Ureter (tissue), 1 donor: ENCODE results near the gene B4GALT3. TPM values are rescaled to one million over a fixed set of nuclear protein-coding genes. Genes with fewer than 3 reads are reported as not detected.

Experiments
- DNase-seq: peaks from one replicate; pipeline ENCODE4 v3.0.0-alpha.2; 2020; ENCODE audit warnings: low spot score
- total RNA-seq: library from RNA; stranded (reverse); gene quantifications from one replicate; pipeline ENCODE4 v1.2.4, GENCODE V29; 2023
- donor health status: DM: yes; HTN: yes; CAD: no.

The B4GALT3 gene
- total RNA-seq, 1 donor from 2014 or later, result 26.6 TPM

- no peak for DNase-seq
Measured at GRCh38 chr1:161128591-161129420, 48.5 kb downstream of the B4GALT3 start.

GRCh38 chr1:161127649-161128048, 49.7 kb downstream of the B4GALT3 start:
- no peak for DNase-seq

- no peak for DNase-seq
Measured at GRCh38 chr1:161122967-161123366, 54.3 kb downstream of the B4GALT3 start.

- DNase-seq, result no peak
Measured at GRCh38 chr1:161121834-161122233, 55.5 kb downstream of the B4GALT3 start.

Other genes with a start within 250 kb of the B4GALT3 start
- not detected for gene ITLN2, start 222.7 kb downstream of the B4GALT3 start, total RNA-seq
- 166 TPM for gene F11R, start 156.4 kb downstream of the B4GALT3 start, total RNA-seq
- 79.8 TPM for gene TSTD1, start 138.5 kb downstream of the B4GALT3 start, total RNA-seq
- 70.7 TPM for gene USF1, start 131.5 kb downstream of the B4GALT3 start, total RNA-seq
- gene ARHGAP30, start 107.6 kb downstream of the B4GALT3 start, total RNA-seq, result 12.1 TPM
- 75.6 TPM for gene NECTIN4, start 87.9 kb downstream of the B4GALT3 start, total RNA-seq
- 13.0 TPM for gene KLHDC9, start 79.1 kb downstream of the B4GALT3 start, total RNA-seq
- 39.2 TPM for gene PFDN2, start 59.5 kb downstream of the B4GALT3 start, total RNA-seq
- gene NIT1, start 59.4 kb downstream of the B4GALT3 start, total RNA-seq, result 34.7 TPM
- 34.0 TPM for gene DEDD, start 44.8 kb downstream of the B4GALT3 start, total RNA-seq
- 89.2 TPM for gene UFC1, start 23.5 kb downstream of the B4GALT3 start, total RNA-seq
- gene USP21, start 18.0 kb downstream of the B4GALT3 start, total RNA-seq, result 29.1 TPM
- gene PPOX, start 11.1 kb downstream of the B4GALT3 start, total RNA-seq, result 26.8 TPM
- 42.6 TPM for gene ADAMTS4, start 21.5 kb upstream of the B4GALT3 start, total RNA-seq
- gene NDUFS2, start 24.9 kb upstream of the B4GALT3 start, total RNA-seq, result 94.1 TPM
- 11.3 TPM for gene FCER1G, start 37.8 kb upstream of the B4GALT3 start, total RNA-seq
- not detected for gene APOA2, start 46.1 kb upstream of the B4GALT3 start, total RNA-seq
- gene TOMM40L, start 48.6 kb upstream of the B4GALT3 start, total RNA-seq, result 17.5 TPM
- gene NR1I3, start 60.7 kb upstream of the B4GALT3 start, total RNA-seq, result not detected
- gene PCP4L1, start 81.2 kb upstream of the B4GALT3 start, total RNA-seq, result 66.5 TPM
- 3.1 TPM for gene MPZ, start 132.5 kb upstream of the B4GALT3 start, total RNA-seq
- 169 TPM for gene SDHC, start 136.9 kb upstream of the B4GALT3 start, total RNA-seq
- not detected for gene CFAP126, start 190.4 kb upstream of the B4GALT3 start, total RNA-seq